Parathyroid adenoma (tissue), 2 donors: ENCODE measurements around the gene MAB21L1.

ENCODE experiments used
- H2AFZ ChIP-seq: fragments of 300-600 bp; sonication (generic); one replicate; pipeline ENCODE4 v1.7.0; 2017; ENCODE audit warnings: antibody characterized with exemption, mild to moderate bottlenecking
- H3K27ac ChIP-seq: fragments of 300-600 bp; sonication (generic); one replicate; pipeline ENCODE4 v1.7.0; 2017
- H3K27me3 ChIP-seq: fragments of 300-600 bp; sonication (generic); one replicate; pipeline ENCODE4 v1.7.0; 2017; ENCODE audit warnings: low read length; ENCODE audit not compliant: control insufficient read depth, insufficient read depth
- H3K36me3 ChIP-seq: fragments of 300-600 bp; sonication (generic); one replicate; pipeline ENCODE4 v1.7.0; 2017; ENCODE audit warnings: low read length; ENCODE audit not compliant: control insufficient read depth, insufficient read depth
- H3K4me1 ChIP-seq: fragments of 300-600 bp; sonication (generic); one replicate; pipeline ENCODE4 v1.7.0; 2017; ENCODE audit warnings: control low read depth
- H3K4me2 ChIP-seq: fragments of 300-600 bp; sonication (generic); one replicate; pipeline ENCODE4 v1.7.0; 2017; ENCODE audit warnings: low read length
- H3K4me3 ChIP-seq: fragments of 300-600 bp; sonication (generic); one replicate; pipeline ENCODE4 v1.7.0; 2017; ENCODE audit warnings: low read depth, low read length
- H3K79me2 ChIP-seq: fragments of 300-600 bp; sonication (generic); one replicate; pipeline ENCODE4 v1.7.0; 2017; ENCODE audit warnings: control low read depth
- H3K9ac ChIP-seq: fragments of 300-600 bp; sonication (generic); one replicate; pipeline ENCODE4 v1.7.0; 2017; ENCODE audit warnings: mild to moderate bottlenecking
- H3K9me3 ChIP-seq: fragments of 300-600 bp; sonication (generic); one replicate; pipeline ENCODE4 v1.7.0; 2017; ENCODE audit warnings: low read length; ENCODE audit not compliant: control insufficient read depth
- TF ChIP-seq, protein P1 (sequence below): fragments of 300-600 bp; sonication (generic); IDR thresholded peaks from one replicate; pipeline ENCODE4 v1.7.0; 2017; ENCODE audit warnings: antibody characterized with exemption, mild to moderate bottlenecking
- donor health status: primary hyperparathyroidism.

The MAB21L1 gene

DNA sequence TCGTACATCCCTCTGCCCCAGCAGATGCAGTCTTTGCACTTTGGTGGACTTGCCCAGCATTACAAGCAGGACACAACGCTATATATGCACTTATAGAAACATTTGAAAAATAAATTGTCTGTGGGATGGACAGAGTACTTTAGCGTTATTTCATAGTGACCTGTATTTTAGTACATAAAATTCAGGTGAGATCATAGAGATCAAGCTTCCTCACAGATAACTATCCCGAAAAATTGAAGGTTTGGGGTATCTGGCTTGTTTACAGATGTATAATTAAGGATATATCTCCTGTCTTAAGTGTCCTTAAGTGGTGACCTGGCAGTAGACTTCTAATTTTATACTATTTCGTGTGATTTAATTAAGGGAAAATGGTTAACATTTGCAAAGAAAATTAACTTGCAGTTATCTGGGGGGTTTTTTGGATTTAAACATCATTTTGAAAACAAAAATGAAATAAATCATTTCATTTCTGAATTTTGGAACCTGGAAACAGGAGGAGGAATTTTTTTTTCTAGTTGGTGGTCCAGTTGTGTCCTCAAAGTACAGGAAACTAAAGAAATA lies 977 bp upstream of the MAB21L1 start:
- H3K9me3 ChIP-seq, result no peaks in the 10 kb centered on the region
- H3K36me3 ChIP-seq, result no peaks in the 10 kb centered on the region
- H3K4me1 ChIP-seq, result no peaks in the 10 kb centered on the region
- H3K27ac ChIP-seq, result no peak overlapping the region
- H3K4me3 ChIP-seq, result no peak overlapping the region
- no peaks in the 10 kb centered on the region for H3K79me2 ChIP-seq
- no peak overlapping the region for H3K4me2 ChIP-seq
- H3K27me3 ChIP-seq, result no peaks in the 10 kb centered on the region
- TF ChIP-seq, protein P1, sequence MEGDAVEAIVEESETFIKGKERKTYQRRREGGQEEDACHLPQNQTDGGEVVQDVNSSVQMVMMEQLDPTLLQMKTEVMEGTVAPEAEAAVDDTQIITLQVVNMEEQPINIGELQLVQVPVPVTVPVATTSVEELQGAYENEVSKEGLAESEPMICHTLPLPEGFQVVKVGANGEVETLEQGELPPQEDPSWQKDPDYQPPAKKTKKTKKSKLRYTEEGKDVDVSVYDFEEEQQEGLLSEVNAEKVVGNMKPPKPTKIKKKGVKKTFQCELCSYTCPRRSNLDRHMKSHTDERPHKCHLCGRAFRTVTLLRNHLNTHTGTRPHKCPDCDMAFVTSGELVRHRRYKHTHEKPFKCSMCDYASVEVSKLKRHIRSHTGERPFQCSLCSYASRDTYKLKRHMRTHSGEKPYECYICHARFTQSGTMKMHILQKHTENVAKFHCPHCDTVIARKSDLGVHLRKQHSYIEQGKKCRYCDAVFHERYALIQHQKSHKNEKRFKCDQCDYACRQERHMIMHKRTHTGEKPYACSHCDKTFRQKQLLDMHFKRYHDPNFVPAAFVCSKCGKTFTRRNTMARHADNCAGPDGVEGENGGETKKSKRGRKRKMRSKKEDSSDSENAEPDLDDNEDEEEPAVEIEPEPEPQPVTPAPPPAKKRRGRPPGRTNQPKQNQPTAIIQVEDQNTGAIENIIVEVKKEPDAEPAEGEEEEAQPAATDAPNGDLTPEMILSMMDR, result no peak
- no peak overlapping the region for H2AFZ ChIP-seq
- H3K9ac ChIP-seq, result no peak overlapping the region

DNA sequence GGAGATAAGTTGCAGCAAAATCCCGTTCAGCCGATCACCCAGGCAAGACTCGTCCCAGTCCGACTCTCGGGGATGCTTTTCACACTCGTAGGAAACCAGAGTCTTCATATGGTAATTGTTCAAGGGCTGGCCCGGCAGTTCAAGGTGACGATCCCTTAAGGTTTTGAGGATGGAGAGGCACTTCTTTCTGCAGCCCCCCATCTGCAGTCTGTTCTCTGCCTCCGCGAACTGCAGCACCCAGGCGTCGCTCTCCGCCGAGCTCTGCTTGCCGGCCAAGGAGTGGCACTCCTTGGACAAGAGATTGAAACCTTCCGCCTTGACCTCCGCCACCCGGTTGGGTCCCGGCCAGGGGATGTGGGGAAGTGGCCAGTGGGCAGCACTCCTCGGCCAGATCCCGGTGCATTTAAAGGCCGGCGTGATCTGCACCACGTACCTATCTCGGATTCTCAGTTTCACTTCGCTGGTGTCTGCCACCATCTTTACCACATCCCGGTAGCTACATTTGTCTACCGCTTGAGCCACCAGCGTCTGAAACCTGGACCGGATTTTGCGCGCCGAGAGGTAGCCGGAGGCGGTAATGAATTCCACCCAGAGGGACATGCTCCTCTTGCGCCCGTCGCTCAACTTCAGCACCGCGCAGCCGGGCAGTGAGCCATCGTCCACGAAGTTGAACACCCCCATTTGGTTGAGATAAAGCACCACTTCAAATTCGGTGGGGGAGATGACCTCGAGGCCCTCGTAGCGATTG lies 1.1 kb downstream of the MAB21L1 start:
- TF ChIP-seq, protein P1, result no peak
- Histone ChIP-seq H3K36me3 (no peaks in the 10 kb centered on the region), H2AFZ (no peak overlapping the region), H3K9ac (no peak overlapping the region), H3K27me3 (no peaks in the 10 kb centered on the region), H3K79me2 (no peaks in the 10 kb centered on the region), H3K4me3 (peak overlapping the region; percentile 8), H3K9me3 (no peaks in the 10 kb centered on the region), H3K4me2 (peak overlapping the region; percentile 25), H3K4me1 (no peaks in the 10 kb centered on the region), H3K27ac (no peak overlapping the region)

GRCh38 chr13:35474496-35475211 lies 1.8 kb downstream of the MAB21L1 start:
- Histone ChIP-seq H3K27me3 (no peaks in the 10 kb centered on the region), H3K27ac (no peak overlapping the region), H3K4me2 (no peak overlapping the region), H3K4me1 (no peaks in the 10 kb centered on the region), H3K79me2 (no peaks in the 10 kb centered on the region), H3K9ac (no peak overlapping the region), H3K36me3 (no peaks in the 10 kb centered on the region), H2AFZ (no peak overlapping the region), H3K9me3 (no peaks in the 10 kb centered on the region), H3K4me3 (no peak overlapping the region)
- TF ChIP-seq, protein P1, result no peak

DNA sequence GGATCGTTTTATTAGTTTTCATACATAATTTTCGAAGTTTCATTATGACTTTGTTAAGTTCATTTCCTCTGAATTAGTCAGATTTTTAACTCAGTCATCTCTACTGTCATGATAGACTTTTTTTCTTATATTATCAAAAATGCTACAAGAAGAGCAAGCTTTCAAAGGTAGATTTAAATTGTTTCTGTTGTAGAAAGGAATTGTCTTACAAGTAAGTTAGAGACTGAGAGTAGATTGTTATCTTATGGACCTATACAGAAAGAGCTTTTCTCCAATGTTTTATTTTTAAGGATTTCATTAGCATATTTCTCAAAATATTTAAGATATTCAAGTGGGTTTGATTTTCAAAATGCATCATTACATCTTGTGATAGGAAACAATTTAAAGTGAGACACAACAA lies 2.7 kb downstream of the MAB21L1 start:
- H3K79me2 ChIP-seq, result no peaks in the 10 kb centered on the region
- no peaks in the 10 kb centered on the region for H3K9me3 ChIP-seq
- H3K36me3 ChIP-seq, result no peaks in the 10 kb centered on the region
- no peak overlapping the region for H2AFZ ChIP-seq
- no peak overlapping the region for H3K4me2 ChIP-seq
- no peak overlapping the region for H3K27ac ChIP-seq
- no peaks in the 10 kb centered on the region for H3K27me3 ChIP-seq
- H3K4me1 ChIP-seq, result no peaks in the 10 kb centered on the region
- no peak overlapping the region for H3K4me3 ChIP-seq
- TF ChIP-seq, protein P1, result no peak
- H3K9ac ChIP-seq, result no peak overlapping the region
